HEK293 (cell line): ENCODE measurements around the gene ENTREP1.

Experiments
- HOXA7 ChIP-seq: sonication (generic); formaldehyde crosslinking; IDR thresholded peaks from 2 replicates; pipeline ENCODE4 v1.8.1; 2022; ENCODE audit warnings: missing genetic modification reagents, borderline replicate concordance
- RBAK ChIP-seq: fragments of 450-650 bp; formaldehyde crosslinking; IDR thresholded peaks from 2 replicates; pipeline ENCODE4 v1.5.1; 2016; ENCODE audit warnings: missing biosample characterization, missing genetic modification characterization
- SALL2 ChIP-seq: fragments of 450-650 bp; formaldehyde crosslinking; IDR thresholded peaks from 2 replicates; pipeline ENCODE4 v1.5.0; 2017; ENCODE audit warnings: missing biosample characterization, mild to moderate bottlenecking, missing genetic modification characterization, borderline replicate concordance
- ZFHX2 ChIP-seq: fragments of 450-650 bp; formaldehyde crosslinking; conservative IDR thresholded peaks from 2 replicates; pipeline ENCODE4 v1.5.1; 2016; ENCODE audit warnings: missing biosample characterization, missing genetic modification characterization
- ZNF121 ChIP-seq: fragments of 450-650 bp; formaldehyde crosslinking; IDR thresholded peaks from 2 replicates; pipeline ENCODE4 v1.5.1; 2016; ENCODE audit warnings: missing biosample characterization, missing genetic modification characterization
- ZNF501 ChIP-seq: fragments of 450-650 bp; formaldehyde crosslinking; IDR thresholded peaks from 2 replicates; pipeline ENCODE4 v1.5.1; 2016; ENCODE audit warnings: missing biosample characterization, missing genetic modification characterization
- ZNF510 ChIP-seq: fragments of 450-650 bp; formaldehyde crosslinking; IDR thresholded peaks from 2 replicates; pipeline ENCODE4 v1.5.1; 2018; ENCODE audit warnings: mild to moderate bottlenecking, missing genetic modification characterization, missing biosample characterization; ENCODE audit not compliant: insufficient replicate concordance
- ZNF549 ChIP-seq: fragments of 450-650 bp; IDR thresholded peaks from 2 replicates; pipeline ENCODE4 v1.5.1; 2018; ENCODE audit warnings: missing biosample characterization, missing genetic modification characterization, mild to moderate bottlenecking, inconsistent platforms, moderate library complexity
- ZNF629 ChIP-seq: fragments of 450-650 bp; formaldehyde crosslinking; IDR thresholded peaks from 2 replicates; pipeline ENCODE4 v1.5.1; 2017; ENCODE audit warnings: missing biosample characterization, missing genetic modification characterization
- ZNF785 ChIP-seq: fragments of 450-650 bp; formaldehyde crosslinking; IDR thresholded peaks from 2 replicates; pipeline ENCODE4 v1.5.1; 2016; ENCODE audit warnings: missing biosample characterization, missing genetic modification characterization
- TF ChIP-seq, protein P1 (sequence below): fragments of 450-650 bp; formaldehyde crosslinking; optimal IDR thresholded peaks from 2 replicates; pipeline ENCODE3; 2016; ENCODE audit warnings: missing biosample characterization, mild to moderate bottlenecking, missing genetic modification characterization
- TF ChIP-seq, protein P2 (sequence below): fragments of 450-650 bp; formaldehyde crosslinking; IDR thresholded peaks from 2 replicates; pipeline ENCODE4 v1.5.1; 2016; ENCODE audit warnings: missing biosample characterization, missing genetic modification characterization

DNA sequence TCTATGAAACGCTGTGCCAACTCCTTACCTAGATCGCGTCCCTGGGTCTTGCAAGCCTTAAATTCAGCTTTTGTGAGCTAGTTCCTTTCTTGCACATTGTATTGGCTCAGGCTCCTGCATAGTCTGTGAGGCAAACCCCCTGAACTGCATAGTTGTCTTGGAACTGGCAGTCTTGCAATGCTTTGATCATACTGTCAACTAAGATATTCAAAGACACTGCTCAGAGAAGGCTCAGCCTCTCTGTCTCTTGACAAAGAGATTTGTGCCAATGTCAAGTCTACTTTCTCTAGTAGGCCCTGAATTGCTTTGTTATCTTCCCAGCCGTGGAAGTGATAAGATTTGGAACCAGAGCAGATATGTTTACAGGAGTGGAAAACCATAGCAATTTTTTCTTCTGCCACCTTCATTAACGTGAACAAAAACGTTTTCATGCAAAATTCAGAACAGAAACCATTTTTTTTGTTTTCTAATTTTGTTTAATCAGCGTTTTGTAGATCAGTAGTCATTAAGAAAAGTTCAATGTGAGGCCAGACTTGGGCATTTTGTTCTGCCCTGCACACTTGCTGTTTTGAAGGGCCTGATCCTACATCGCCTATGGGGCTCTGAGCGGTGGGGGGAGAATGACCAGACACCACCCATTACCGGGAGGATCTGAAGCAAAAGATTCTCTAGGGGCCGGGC lies 27.6 kb upstream of the ENTREP1 start:
- TF ChIP-seq ZFHX2 (tag by site-specific recombination) = no peak
- no peak for TF ChIP-seq ZNF510 (tag by site-specific recombination)
- no peak for TF ChIP-seq ZNF501
- TF ChIP-seq ZNF785 (tag by site-specific recombination) = no peak
- TF ChIP-seq, protein P1, sequence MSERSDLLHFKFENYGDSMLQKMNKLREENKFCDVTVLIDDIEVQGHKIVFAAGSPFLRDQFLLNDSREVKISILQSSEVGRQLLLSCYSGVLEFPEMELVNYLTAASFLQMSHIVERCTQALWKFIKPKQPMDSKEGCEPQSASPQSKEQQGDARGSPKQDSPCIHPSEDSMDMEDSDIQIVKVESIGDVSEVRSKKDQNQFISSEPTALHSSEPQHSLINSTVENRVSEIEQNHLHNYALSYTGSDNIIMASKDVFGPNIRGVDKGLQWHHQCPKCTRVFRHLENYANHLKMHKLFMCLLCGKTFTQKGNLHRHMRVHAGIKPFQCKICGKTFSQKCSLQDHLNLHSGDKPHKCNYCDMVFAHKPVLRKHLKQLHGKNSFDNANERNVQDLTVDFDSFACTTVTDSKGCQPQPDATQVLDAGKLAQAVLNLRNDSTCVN (tag by site-specific recombination) = no peak
- TF ChIP-seq, protein P2, sequence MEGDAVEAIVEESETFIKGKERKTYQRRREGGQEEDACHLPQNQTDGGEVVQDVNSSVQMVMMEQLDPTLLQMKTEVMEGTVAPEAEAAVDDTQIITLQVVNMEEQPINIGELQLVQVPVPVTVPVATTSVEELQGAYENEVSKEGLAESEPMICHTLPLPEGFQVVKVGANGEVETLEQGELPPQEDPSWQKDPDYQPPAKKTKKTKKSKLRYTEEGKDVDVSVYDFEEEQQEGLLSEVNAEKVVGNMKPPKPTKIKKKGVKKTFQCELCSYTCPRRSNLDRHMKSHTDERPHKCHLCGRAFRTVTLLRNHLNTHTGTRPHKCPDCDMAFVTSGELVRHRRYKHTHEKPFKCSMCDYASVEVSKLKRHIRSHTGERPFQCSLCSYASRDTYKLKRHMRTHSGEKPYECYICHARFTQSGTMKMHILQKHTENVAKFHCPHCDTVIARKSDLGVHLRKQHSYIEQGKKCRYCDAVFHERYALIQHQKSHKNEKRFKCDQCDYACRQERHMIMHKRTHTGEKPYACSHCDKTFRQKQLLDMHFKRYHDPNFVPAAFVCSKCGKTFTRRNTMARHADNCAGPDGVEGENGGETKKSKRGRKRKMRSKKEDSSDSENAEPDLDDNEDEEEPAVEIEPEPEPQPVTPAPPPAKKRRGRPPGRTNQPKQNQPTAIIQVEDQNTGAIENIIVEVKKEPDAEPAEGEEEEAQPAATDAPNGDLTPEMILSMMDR (tag by site-specific recombination) = no peak
- TF ChIP-seq RBAK = no peak
- no peak for TF ChIP-seq ZNF549 (tag by site-specific recombination)
- TF ChIP-seq SALL2 = no peak
- TF ChIP-seq ZNF121 (tag by site-specific recombination) = no peak
- TF ChIP-seq ZNF629 (tag by site-specific recombination) = no peak
- TF ChIP-seq HOXA7 (CRISPR knock-in tag) = no peak
